Measurements from ENCODE around the gene IGFALS. TPM values are rescaled to one million over a fixed set of nuclear protein-coding genes. Genes with fewer than 3 reads are reported as not detected.
A peak's percentile ranks its signal among the peaks of the same experiment; 100 is the strongest.

IGFALS gene
- total RNA-seq, 2 donors from 2014 or later = 0.10 TPM; not detected in 1

DNA sequence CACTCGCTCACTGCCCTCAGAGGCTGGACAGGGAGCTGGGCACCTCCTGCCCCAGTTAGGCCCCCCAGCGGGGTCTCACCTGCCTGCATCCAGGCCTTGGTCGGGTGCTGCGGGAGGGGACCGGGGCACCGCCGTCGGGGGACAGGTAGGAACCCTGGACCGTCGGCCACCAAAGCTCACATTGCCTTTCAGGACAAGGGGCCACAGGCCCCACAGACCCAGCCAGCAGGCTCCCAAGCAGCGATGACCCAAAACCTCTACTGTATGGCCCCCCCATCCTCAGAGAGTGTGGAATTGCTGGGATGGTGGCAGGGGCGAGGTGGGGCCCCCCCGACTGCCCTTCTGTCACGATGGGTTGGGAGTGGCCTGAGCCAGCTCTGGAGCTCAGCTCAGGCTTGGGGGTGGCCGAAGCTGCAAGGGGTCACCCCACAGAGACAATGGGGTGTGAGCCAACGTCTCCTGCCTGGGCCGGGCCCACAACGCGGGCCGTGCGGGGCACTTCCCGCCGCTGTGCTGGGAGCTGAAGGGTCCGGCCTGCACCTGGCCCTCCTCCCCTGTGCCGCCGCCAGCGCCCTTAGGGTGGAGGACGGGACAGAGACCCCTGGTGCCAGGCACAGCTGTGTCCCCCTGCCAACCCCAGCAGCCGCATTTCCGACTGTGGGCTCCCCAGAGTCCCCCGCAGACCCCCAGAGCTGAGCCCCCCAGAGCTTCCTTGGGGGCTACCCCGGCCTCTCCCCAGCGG is 498 bp downstream of the IGFALS start:
- intact Hi-C loops (cut with DNase I) = no loop called here
- DNase-seq (ENCODE audit: low spot score) = no peak

DNA sequence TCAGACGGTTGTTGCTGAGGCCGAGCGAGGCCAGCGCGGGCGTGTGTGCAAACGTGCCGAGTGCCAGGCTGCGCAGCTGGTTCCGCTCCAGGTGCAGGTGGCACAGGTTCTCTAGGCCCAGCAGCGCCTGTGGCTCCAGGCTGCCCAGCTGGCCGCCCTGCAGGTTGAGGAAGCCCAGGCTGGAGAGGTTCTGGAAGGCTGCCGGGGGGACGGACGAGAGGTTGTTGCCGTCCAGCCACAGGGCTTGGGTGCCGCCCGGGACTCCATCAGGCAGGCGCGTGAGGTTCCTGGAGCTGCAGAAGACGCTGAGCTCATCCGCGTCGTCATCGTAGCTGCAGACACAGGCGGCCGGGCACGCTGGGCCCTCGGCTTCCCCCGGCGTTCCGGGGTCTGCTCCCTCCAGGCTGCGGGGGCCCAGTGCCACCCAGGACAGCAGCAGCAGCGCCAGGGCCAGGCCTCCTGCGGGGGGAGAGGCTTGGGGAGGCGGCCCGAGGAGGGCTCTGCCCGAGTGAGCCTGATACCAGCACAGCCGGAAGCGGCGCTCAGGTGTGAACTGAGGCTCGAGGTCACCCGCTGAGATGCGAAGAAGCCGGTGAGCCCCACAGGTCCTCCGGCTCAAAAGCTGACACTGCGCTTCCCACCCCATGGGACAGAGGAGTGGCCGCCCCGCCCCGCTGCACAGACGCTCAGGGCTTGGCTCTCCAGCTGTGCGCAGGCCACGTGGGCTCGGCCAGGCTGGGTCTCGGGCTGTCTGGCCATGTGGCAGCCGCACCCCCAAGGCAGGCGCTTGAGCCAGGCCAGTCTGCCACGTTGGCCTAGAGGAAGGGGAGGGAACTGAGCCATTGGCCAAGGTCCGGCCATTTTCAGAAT is 1.3 kb downstream of the IGFALS start:
- intact Hi-C loops (cut with DNase I) = no loop called here
- peak; percentile 74 for DNase-seq (ENCODE audit: low spot score)

DNA sequence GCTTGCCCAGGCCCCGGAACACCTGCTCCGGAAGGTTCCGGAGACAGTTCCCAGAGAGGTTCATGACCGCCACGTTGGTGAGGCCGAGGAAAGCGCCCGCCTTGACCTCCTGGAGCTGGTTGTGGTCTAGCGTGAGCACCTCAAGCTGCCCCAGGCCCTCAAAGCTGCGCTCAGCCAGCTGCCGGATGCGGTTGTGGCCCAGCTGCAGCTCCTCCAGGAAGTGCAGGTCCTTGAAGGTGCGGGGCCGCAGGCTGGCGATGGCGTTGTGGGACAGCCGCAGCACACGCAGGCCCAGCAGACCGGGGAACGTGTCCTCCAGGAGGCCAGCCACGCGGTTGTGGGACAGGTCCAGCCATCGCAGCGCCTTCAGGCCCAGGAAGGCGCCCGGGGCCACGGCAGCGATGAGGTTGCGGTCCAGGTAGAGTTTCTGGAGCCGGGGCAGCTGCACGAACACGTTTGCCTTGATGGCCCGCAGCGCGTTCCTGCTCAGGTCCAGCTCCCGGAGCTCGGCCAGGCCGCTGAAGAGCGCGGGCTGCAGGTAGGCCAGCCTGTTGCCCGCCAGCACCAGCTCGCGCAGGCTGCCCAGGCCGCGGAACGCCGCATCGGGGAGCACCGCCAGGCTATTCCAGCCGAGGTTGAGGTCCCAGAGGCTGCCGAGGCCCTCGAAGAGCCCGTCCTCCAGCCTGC is 2.1 kb downstream of the IGFALS start:
- intact Hi-C loops (cut with DNase I) = no loop called here
- peak; percentile 79 for DNase-seq (ENCODE audit: low spot score)

DNA sequence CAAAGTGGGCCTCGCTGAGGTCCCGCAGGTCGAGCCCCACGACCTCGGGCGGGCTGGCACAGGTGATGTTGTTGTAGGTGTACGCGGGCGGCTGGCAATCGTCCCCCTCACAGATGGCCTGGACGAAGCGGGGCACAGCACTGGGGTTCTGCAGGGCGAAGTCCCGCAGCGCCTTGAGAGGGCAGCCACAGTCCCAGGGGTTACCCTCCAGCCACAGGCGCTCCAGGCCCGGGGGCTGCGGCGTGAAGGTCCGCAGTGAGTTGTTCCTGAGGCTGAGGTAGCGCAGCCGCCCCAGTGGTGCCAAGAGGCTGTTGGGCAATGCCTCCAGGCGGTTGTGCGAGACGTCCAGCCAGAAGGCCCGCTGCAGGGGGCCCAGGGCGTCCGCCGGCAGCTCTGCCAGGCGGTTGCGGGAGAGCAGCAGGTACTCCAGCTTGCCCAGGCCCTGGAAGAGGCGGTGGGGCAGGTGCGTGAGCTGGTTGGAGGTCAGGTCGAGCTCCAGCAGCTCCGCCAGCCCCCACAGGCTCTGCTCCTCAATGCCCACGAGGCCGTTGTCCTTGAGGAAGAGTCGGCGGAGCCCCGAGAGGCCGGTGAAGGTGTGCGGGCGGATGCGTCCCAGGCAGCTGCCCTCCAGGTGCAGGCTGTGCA is 2.8 kb downstream of the IGFALS start:
- no peak for DNase-seq (ENCODE audit: low spot score)
- intact Hi-C loops (cut with DNase I) = no loop called here

DNA sequence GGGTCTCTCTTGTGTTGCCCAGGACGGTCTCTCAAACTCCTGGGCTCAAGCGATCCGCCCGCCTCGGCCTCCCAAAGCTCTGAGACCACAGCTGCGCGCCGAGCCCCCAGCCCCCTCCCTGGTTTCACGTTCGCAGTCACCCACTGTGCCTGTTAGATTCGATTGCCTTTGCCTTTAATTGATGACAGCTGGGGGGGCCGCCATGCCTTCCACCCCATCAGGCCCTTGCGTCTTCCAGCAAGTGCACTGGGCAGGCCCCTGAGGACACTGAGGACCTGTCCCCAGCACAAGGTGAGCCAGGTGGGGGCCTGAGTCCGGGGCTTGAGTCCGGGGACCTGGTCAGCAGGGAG is 3.3 kb downstream of the IGFALS start:
- DNase-seq (ENCODE audit: low spot score) = no peak
- intact Hi-C loops (cut with DNase I) = no loop called here

DNA sequence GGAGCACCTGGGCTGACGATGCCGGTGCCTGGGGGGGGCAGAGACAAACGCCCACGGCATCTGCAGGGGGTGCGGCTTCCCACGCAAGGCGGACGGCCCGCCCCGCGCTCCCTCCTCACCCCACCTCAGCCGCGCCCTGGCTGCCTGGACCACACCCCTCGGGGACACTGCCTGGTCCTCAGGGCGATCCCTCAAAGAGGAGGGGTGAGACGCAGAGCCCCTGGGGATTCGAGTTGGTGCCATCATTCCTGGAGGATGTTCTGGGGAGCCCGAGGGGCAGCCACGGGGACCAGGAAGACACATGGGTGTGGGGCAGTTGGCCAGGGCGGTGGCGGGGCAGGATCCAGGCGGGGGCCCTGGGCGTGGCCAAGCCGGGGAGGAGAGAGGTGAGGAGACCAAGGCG is 3.9 kb downstream of the IGFALS start:
- intact Hi-C loops (cut with DNase I) = no loop called here
- DNase-seq (ENCODE audit: low spot score) = peak; percentile 78

DNA sequence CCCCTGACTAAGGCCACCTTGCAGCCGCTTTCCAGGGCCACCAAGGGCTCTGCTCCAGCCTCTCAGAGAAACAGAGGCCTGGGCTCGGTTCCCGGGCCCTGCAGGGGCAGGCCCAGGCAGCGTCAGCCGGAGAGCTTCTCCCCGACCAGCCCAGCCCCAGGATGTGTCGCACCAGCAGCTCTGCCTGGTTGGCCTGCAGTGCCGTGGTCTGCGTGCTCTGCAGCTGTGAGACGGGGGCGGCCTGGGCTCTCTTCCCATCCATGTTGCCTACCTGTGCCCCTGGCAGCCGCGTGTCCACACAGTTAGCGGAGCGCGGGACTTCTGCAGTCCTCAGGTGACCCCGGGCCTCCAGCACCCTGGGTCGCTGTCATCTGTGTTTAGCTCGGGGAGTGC is 4.8 kb downstream of the IGFALS start:
- intact Hi-C loops (cut with DNase I) = no loop called here
- DNase-seq (ENCODE audit: low spot score) = peak; percentile 80

DNA sequence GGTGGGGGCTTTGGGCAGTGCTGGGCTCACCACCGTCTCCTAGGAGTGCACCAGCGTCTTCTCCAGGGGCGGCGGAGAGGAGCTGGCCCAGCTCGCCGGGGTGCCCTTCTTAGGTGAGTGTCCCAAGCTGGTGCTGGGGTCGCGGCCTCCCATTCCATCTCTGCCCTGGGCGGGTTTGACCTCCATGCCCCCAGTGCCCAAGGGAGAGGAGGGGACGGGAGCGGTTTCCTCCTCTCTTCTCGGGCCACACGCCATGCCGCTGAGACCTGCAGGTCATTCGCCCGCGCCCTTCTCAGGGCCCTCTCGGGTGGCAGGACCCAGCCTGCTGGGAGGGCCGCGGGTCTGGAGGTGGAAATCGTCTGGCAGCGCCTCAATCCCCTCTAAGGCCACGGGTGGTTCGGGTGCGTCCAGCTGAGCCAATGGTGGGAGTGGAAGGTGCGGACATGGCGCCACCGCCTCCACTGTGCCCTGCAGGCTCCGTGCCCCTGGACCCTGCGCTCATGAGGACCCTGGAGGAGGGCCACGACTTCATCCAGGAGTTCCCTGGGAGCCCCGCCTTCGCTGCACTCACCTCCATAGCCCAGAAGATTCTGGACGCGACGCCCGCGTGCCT is 5.3 kb downstream of the IGFALS start:
- intact Hi-C loops (cut with DNase I) = no loop called here
- no peak for DNase-seq (ENCODE audit: low spot score)

DNA sequence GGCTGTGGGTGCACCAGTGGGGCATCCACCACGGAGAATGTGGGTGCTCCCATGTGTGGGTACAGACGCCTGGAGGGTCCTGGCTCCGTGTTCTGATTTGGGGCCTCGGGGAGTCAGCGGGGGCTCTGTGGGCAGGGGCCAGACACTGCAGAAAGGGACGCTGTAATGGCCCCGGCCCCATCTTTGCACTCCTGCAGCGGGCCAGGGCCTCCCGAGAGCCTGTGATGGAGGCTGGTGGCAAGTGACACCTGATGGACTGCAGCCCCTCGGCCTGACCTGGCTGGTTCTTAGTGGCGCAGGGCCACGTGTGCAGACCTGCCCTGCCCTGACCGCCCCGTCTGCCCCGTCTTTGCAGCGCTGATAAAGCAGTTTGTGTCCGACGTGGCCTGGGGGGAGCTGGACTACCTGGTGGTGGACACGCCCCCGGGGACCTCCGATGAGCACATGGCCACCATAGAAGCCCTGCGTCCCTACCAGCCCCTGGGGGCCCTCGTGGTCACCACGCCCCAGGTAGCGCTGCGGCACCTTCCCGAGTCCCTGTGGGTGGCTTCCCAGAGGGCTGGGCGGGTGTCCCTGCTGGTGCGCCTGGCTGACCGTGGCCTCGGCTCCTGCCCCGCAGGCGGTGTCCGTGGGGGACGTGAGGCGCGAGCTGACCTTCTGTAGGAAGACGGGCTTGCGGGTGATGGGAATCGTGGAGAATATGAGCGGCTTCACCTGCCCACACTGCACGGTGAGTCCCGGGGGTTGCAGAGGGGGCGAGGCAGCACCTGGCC is 6.0 kb downstream of the IGFALS start:
- DNase-seq (ENCODE audit: low spot score) = peak; percentile 78
- intact Hi-C loops (cut with DNase I) = no loop called here

DNA sequence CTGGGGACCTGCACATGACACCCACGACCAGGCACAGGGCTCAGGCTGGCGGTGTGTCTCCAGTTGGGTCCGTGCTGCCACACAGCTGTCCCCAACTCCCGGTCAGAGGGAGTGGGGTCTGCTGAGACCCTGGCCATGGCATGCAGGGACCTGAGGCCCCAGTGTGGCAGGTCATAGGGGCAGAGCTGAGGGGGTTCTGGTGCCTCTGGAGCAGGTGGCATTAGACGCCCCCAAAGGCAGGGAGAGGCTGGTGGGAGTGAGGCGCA is 6.5 kb downstream of the IGFALS start:
- intact Hi-C loops (cut with DNase I) = no loop called here
- DNase-seq (ENCODE audit: low spot score) = peak; percentile 72

DNA sequence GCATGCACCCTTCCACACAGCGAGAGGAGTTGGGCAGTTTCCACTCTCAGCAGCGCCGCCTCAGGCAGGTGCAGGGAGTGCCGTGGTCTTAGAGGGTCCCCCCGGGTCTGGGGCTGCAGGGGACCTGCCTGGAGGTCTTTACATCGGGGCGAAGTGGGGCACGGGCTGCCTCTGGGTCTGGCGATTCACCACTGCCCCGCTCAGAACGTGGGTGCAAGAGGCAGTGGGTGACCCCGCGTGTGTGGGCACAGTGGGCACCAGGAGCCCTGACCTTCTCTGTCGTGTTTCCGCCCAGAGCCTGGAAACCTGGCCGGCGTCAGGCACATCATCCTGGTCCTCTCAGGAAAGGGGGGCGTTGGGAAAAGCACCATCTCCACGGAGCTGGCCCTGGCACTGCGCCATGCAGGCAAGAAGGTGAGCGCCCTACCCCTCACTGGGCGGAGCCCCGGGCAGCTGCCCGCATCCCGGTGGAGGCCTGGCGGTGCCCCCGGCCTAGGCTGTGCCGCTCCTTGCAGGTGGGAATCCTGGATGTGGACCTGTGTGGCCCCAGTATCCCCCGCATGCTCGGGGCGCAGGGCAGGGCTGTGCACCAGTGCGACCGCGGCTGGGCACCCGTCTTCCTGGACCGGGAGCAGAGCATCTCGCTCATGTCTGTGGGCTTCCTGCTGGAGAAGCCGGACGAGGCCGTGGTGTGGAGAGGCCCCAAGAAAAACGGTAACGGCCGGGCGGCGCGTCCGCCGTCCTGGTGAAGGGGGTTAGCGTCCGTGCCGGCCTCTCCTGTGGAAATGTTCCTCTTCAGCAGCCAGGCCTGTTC is 7.1 kb downstream of the IGFALS start:
- no peak for DNase-seq (ENCODE audit: low spot score)
- intact Hi-C loops (cut with DNase I) = no loop called here

DNA sequence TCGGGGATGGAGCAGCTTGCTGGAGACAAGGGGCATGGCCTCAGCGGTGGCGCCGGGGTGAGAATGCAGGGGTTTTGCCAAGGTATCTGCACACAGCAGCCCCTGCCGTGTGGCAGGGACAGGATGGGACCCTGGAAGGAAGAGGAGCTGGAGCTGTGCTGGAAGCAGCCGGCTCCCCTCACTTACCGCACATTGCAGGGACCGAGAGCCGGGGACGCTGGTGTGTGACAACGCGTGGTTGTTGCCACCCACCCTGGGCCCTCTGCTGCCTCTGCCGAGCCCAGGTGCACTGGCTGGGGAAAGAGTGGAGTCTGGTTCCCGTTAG is 7.7 kb downstream of the IGFALS start:
- intact Hi-C loops (cut with DNase I) = no loop called here
- no peak for DNase-seq (ENCODE audit: low spot score)

DNA sequence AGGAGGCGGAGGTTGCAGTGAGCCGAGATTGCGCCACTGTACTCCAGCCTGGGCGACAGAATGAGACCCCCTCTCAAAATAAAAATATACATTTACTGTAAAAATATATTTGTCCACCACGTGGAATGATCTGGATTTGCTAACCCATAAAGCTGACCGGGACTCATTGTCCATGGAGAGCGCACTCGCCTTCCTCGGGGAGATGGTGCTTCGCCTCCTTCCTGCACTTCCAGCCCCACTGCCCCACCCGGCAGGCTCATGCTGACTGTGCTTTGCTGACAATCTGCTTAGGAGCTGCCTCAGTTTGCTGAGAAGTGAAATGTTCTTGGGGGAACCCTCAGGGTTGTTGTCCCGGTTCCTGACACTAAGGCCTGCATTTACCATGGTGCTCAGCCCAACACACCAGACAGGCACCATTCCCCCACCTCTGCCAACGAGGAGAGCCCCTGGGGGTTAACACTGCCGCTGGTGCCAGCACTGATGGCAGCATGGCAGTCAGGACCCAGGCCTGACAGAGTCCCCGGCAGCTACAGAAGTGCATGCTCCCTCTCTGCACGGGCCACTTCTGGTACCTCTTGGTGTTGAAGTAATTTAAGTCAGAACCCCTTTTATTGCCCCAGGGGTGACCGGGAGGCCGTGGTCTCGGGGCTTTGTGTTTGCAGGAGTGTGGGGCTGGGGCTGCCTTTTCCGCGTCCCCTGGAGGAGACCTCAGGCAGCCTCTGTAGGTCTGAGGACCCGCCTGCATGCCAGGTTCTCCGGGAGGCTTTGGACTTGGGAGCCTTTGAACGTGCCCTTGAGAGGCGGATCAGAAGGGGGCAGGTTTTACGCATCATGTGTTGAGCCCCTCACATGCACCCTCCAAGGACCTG is 8.3 kb downstream of the IGFALS start:
- no peak for DNase-seq (ENCODE audit: low spot score)
- intact Hi-C loops (cut with DNase I) = no loop called here

DNA sequence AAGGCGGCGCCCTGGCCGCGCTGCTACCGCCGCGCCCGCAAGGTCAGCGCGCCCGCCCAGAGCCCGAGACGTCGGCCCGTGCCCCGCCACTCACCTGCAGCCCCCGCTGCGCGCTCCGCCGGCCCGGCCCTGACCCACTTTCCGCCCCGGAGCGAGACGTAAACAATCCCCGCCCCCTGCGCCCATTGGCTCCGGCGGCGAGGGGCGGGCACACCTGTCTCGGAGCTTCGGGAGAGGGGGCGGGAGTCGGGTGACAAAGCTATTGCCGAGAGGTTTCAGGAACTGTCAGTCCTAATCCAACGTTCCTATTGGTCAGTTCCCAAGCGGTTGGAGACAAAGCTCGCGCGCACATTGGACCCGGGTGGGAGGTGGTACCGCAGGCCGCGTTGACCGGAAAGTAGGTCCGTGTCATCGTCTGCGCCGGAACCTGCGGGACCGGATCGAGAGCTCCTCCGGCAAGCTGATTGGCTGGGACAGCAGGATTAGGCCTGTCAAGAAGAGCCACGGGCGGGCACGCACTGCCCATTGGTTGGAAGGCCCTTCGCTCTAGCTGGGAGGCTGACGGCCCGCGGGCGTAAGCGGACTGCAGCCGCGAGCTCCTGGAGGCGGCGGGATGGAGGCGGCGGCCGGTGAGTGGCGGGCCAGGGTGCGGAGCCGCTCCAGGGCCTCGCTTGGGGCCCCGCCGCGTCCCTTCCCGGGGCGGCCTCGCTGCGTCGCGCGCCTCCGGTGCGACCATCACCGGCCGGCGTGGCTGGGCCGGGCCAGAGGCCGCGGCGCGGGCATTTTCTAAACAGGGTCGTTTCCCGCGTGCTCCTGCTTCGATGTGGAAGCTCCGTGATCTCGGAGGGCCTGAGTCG is 10.9 kb downstream of the IGFALS start, which contains the start of the genes NUBP2 and SPSB3:
Gene NUBP2 (plus strand): TSS at position 553 of the 857 bp plus-strand sequence. CDS start 61 bp downstream, at position 614.
Gene SPSB3 (minus strand): TSS at position 164 of the 857 bp plus-strand sequence. CDS start 1,088 bp downstream, outside the sequence.
- DNase-seq (ENCODE audit: low spot score) = peak; percentile 100
- intact Hi-C loops (cut with DNase I) = no loop called here

DNA sequence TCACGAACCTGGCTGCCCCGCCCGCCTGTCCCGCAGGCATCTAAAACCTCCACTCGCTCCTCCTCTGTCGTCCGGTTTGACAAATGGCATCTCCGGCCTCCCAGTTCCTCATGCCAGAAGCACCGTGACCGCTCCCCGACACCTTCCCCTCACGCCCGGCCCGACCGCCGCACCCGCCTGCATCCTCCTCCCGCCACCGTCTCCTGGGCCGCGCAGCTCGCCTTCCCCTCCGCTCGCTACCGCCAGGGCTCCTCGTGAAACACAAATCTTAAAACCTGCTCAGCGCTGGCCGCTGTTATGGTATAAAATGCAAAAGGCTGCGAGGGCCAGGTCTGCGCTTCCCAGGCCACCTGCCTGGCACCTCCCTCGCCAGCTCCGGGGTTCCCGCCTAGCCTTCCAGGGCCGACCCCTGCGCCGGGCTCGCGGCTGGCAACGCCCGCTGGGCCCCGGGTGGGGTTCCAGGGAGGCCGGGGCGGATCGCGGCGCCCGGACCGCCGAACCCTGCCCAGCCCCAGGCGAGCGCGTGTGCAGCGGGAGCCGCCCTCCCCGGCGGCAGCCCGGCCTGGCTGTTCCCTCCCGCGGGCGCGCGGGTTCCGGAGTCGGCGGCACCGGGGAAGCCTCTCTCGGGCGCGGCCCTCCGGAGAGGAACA is 11.6 kb downstream of the IGFALS start:
- intact Hi-C loops (cut with DNase I) = no loop called here
- no peak for DNase-seq (ENCODE audit: low spot score)

DNA sequence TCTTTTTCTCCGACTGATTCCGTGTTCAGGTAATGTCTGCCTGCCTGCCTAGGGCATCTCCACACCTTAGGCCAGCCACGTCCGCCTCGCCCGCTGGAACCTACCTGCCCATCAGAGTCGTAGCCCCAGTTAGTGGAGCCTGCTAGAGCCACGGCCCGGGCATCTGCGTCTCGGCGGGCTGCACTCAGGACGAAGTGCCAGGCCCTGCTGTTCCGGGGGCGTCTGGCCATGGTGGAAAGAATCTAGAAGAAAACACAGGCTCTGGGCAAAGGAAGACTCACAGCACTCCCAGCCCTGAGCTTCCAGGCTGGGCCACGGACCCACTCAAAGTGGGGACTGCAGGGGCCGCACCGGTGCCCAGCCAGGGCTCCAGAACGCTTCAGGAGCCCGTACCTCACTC is 12.3 kb downstream of the IGFALS start:
- DNase-seq (ENCODE audit: low spot score) = no peak
- intact Hi-C loops (cut with DNase I) = no loop called here
